ENCODE results near the gene EDA. TPM values are rescaled to one million over a fixed set of nuclear protein-coding genes. Genes with fewer than 3 reads are reported as not detected.

Gene EDA
- total and polyA plus RNA-seq, 8 donors, result 1.7 to 5.1 (median 3.6) TPM

GRCh38 chrX:70044541-70045245 lies 428.8 kb downstream of the EDA start:
- Histone ChIP-seq H3K9me3 (no peaks in the 10 kb centered on the region), H3K4me1 (no peaks in the 10 kb centered on the region), H3K36me3 (no peaks in the 10 kb centered on the region), H3K4me3 (no peak overlapping the region), H3K27me3 (peaks cover 0 to 8% (median 0%) of the 10 kb centered on the region in 4 donors), H3K27ac (no peak overlapping the region)
- WGBS, 2 donors, result 45 to 63% methylated on average over 4 of the region's 4 CpGs
- FAIRE-seq (no peak), ATAC-seq (no peak), DNase-seq (no peak)
- intact Hi-C loops (cut with DNase I), result no loop called here
- no peak for TF ChIP-seq CTCF (IDR thresholded peaks at IDR 0.05)

GRCh38 chrX:70046978-70047377 lies 431.1 kb downstream of the EDA start:
- FAIRE-seq (no peak), ATAC-seq (no peak), DNase-seq (no peak)
- Histone ChIP-seq H3K27ac (no peak overlapping the region), H3K36me3 (no peaks in the 10 kb centered on the region), H3K27me3 (peaks cover 0 to 8% (median 0%) of the 10 kb centered on the region in 4 donors), H3K4me1 (no peaks in the 10 kb centered on the region), H3K9me3 (no peaks in the 10 kb centered on the region), H3K4me3 (no peak overlapping the region)
- intact Hi-C loops (cut with DNase I), result no loop called here
- TF ChIP-seq CTCF (IDR thresholded peaks at IDR 0.05), result no peak

GRCh38 chrX:70049406-70049805 lies 433.5 kb downstream of the EDA start:
- FAIRE-seq (no peak), DNase-seq (no peak), ATAC-seq (no peak)
- intact Hi-C loops (cut with DNase I), result no loop called here
- 60 to 71% methylated on average over 3 of the region's 3 CpGs for WGBS, 2 donors
- no peak for TF ChIP-seq CTCF (IDR thresholded peaks at IDR 0.05)
- H3K4me3 ChIP-seq, result no peak overlapping the region
- no peaks in the 10 kb centered on the region for H3K4me1 ChIP-seq
- no peak overlapping the region for H3K27ac ChIP-seq
- H3K9me3 ChIP-seq, result no peaks in the 10 kb centered on the region
- H3K27me3 ChIP-seq, result peaks cover 0 to 8% (median 0%) of the 10 kb centered on the region in 4 donors
- H3K36me3 ChIP-seq, result no peaks in the 10 kb centered on the region

GRCh38 chrX:70049925-70050324 lies 434.0 kb downstream of the EDA start, which contains the start of gene AWAT2:
AWAT2 (minus strand) TSS chrX:70049938; CDS start chrX:70049932, 6 bp downstream.
- Histone ChIP-seq H3K9me3 (no peaks in the 10 kb centered on the region), H3K4me3 (no peak within 1 kb of the TSS), H3K27me3 (peaks cover 0 to 8% (median 0%) of the 10 kb centered on the region in 4 donors), H3K4me1 (no peaks in the 10 kb centered on the region), H3K36me3 (no peaks in the 10 kb centered on the region), H3K27ac (no peak within 1 kb of the TSS)
- ATAC-seq, result no peak
- 66 to 80% methylated on average over 4 of the region's 4 CpGs for WGBS, 2 donors
- no peak for FAIRE-seq
- DNase-seq, result no peak
- no peak for TF ChIP-seq CTCF (IDR thresholded peaks at IDR 0.05)
- intact Hi-C loops (cut with DNase I), result no loop called here

GRCh38 chrX:70052895-70053615 lies 437.1 kb downstream of the EDA start:
- no peak for ATAC-seq
- 65 to 76% methylated on average over 11 of the region's 11 CpGs for WGBS, 2 donors
- Histone ChIP-seq H3K9me3 (no peaks in the 10 kb centered on the region), H3K27me3 (peaks cover 0 to 6% (median 0%) of the 10 kb centered on the region in 4 donors), H3K4me1 (no peaks in the 10 kb centered on the region), H3K36me3 (no peaks in the 10 kb centered on the region), H3K4me3 (no peak overlapping the region), H3K27ac (no peak overlapping the region)
- FAIRE-seq, result no peak
- intact Hi-C loops (cut with DNase I), result no loop called here
- no peak for DNase-seq
- TF ChIP-seq CTCF (IDR thresholded peaks at IDR 0.05), result no peak
